ENCODE measurements around the gene TACC3.

The TACC3 gene

DNA sequence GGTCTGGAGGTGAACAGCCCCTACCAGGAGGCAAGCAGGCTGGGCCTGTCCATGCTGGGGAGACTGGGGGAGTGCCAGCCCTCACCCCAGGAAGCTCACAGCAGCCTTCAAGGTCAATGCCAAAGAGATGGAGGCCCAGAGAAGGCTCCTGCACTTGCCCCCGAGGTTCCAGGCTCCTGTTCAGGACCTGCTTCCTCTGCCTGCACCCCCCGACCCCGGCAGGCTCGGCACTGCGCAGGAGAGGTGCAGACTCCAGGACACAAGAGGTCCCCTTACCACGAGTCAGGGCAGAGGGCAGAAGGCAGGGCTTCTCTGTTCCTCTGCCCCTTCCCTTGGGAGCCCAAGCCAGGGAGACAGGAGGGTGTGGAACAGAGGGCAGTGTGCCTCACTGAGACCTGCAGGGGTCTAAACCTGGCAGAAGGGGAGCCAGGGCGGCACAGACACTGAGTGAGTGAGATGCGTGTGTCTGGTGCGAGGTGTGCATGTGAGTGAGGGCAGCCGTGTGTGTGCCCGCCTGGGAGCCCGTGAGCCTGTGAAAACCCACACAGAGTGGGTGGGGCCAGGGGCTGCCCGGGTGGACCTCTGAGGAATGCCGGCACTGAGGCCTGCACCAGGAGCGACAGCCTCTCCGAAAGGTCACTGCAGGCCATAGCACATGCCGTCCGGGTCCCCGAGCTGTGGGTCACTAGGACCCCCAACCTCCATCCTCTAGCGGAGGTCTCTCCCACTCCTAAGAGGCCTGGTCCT is 41.1 kb downstream of the TACC3 start:
- no peak for DNase-seq

DNA sequence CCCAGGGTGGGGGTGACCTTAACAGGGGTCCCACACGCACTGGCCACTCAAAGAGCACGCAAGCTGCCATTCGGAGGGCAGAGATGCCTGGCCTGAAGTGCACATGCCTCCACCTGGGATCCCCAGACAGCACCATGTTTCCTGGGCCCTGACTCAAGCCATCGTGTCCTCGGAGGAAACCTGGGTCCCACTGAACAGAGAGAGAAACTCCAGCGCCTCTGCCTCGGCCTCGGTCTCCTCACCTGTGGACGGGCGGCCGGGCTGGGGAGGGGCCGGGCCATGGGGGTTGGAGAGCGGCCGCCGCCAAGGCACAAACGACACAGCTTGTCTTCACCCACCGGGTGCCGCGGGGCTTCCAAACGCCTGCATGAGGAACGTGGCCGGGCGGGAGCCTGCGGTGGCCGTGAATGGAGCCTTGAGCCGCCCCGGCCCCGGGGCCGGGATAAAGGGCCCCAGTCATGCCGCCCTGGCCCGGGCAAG is 41.8 kb downstream of the TACC3 start:
- no peak for DNase-seq

DNA sequence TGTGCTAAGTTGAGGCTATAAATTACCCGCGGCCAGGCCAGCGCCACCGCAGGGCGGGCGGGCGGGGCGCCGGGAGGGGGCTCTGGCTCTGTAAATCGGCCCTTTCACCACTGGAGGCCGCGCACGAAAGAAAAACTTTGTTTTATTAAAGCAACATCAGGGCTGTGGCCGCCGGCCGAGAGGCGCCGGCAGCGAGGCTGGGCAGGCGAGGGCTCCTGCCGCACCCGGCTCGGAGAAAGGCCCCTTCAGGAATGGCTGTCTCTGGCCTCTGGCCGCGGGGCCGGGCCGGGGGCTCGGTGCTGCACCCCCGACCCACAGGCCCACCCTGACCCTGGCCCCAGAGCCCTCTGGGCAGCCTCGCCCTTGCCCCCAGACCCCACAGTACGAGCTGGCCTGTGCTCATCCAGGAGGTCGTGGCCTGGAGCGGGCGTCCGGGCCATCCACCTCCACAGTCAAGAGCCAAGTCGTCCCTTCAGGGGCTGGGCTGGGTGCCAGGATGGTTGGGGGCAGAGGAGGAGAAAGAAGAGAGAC is 42.3 kb downstream of the TACC3 start:
- no peak for DNase-seq

DNA sequence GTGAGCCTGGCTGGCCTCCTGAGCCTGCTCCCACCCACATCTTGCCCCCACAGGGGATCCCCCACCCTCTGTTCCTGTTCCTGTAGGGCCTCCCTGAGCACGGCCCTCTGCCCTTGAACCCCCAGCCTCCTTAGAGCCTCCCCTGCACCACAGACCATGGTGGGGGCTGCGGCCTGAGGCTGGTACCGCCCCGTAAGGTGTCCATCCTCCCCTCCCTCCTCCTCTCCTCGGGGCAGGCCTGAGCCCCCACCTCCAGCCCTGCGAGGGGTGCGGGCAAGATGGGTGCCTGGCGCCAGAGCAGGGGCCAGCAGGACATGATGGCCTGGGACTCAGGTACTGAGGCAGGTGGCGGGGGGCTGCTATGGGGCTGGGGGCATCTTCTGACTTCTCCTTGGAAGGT is 43.3 kb downstream of the TACC3 start:
- no peak for DNase-seq

DNA sequence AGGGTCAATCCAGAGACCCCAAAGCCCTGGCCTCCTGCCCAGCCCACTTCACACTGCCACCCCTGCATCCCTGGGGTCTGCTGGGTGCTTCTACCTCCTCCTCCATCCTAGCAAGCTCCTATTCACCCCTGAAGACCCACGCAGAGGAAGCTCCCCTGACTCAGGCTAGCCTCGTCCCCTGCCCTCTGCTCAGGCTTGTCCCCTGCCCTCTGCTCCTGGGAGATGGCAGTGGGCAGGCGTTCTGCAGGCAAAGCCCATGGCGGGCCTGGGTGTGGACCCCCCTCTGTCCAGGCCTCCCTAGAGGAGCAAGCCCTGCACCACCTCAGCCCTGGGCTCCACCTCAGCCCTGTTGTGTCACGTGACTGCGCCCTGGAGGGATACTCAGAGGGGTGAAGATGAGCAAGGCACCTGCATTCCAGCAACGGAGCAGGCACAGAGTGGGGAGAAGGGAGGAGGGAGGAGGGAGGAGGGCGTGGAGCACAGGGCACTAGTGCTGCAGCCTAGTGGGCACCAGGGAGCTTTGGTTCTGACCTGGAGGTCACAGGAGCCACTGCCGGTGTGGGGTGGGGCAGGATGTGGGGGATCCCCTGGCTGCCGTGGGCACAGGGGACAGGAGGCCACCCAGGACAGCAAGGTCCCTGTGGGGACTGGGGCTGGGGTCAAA is 44.2 kb downstream of the TACC3 start:
- no peak for DNase-seq

DNA sequence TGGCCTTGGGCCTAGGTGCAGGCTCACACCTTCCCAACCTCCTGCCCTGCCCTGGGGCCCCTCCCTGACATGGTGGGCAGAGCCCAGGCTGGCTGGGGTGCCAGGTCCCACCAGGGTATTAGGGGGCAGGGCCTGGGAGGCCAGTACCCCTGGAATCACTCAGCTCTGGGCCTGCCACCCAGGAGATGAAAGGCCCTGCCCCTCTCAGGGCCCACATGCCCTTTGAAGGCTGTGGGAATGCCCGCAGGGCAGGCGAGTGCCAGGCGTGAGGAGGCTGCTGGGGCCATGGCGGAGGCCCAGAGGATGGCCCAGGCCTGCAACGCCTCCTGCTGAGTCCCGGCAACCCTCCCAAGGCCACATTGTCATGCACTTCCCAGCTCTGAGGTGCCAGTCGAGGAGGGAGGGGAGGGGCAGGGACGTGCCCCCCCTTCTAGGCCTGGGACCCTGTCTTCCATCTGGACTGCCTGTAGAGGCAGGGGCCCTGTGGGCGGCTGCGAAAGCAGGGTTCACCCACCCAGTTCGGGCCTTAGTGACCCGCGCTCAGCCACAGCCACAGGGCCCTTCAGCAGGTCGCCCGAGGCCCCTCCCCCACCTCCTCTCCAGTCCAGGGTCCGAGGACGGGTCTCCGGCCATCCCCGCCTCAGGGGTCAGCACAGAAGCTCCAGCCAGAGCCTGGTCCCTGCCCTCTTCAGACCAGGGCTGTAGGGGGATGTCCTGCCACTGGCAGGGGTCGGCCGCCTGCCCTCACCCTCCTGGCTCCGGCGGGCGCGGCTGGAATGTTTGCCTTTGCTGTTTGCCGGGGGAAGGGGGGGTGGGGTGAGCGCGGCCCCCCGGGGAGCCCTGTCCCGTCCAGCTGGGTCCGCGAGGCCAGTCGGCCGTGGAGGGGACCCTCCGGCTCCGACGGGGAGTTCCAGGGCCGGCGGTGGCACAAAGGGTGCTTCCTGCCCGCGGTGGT is 45.1 kb downstream of the TACC3 start:
- DNase-seq = no peak

DNA sequence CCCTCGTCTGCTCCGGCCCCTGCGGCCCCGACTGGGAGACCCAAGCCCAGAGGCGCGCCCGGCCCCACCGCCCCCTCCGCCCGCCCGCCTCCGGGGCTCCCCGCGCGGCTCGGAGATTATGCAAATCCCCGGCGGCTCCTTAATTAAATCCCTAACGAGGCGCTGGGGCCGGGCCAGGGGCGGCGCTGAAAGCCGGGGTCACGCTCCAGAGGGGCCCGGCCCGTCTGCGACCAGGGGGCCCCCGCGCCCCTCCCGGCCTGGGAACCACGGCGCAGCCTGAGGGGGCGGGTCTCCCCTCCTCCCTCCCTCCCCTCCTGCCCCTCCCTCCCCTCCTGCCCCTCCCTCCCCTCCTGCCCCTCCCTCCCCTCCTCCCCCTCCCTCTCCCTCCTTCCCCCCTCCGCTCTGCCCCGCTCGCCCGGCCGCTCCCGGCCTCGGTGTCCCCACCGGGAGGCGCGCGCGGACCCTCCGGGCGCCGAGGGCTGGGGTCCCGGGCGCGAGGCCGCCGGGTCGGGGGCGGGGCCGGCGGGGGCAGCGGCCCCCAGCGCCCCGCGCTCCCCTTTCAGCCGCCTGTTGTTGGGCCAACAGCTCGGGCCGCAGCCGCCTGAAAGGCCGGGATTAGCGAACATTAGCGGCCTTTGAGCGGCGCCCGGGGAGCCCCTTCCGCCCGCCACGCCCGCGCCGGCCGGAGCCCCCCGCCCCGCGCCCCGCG is 45.9 kb downstream of the TACC3 start:
- no peak for DNase-seq

DNA sequence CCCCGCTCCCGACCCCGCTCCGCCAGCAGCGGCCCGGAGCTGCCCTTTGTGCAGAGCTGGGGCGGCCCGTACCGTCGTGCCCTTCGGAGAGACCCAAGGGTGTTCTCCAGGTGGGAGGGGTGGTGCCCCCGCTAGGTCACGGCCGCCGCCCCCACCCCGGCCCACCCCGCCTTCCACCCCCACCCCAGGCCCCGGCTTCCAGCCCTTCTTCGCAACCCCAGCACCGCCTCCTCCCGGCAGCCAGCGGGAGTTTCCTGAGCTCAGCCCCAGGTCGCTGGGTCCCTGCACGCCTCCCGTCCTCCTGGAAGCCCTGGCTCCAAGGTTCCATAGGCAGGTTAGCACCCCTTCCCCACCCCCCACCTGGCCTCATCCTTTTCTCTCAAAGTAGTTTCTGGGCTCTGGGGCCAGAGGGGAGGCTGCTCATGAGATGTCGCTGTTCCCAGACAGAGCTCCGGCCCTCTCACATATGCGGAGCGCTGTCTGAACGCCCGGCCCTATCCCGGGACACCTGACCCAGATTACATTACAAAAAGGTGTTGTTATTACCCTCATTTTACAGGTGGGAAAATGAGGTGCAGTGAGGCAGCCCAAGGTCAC is 46.5 kb downstream of the TACC3 start:
- no peak for DNase-seq

DNA sequence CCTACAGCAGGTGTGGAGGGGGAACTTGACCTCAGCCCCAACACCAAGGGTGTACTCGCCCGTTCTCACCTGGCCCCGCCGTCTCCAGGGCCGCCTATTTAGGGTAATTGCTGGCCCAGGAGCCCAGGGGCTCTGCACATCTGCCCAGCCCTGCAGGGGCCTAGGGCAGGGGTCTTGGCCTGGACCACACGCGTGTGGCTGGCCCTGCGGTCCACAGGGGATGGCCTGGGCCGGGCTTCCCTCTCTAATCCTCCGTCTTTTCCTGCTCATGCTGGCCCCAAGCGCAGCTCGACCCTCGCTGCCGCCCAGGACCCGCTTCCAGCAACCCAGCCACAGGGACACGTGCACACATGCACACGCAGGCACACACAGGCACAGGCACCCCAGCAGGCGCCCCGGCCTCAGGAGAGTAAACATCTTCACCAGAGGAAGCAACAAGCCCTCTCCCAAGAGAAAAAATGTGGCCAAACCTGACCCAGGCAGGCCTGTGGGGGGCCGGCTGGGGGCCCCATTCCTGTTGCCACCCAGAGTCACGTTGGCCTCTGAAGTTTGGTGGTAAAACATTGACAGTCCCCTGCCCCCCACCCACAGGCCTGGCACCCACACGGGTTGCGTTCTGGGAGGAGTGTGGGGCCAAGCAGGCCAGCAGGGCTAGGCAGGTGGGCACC is 47.2 kb downstream of the TACC3 start:
- no peak for DNase-seq

DNA sequence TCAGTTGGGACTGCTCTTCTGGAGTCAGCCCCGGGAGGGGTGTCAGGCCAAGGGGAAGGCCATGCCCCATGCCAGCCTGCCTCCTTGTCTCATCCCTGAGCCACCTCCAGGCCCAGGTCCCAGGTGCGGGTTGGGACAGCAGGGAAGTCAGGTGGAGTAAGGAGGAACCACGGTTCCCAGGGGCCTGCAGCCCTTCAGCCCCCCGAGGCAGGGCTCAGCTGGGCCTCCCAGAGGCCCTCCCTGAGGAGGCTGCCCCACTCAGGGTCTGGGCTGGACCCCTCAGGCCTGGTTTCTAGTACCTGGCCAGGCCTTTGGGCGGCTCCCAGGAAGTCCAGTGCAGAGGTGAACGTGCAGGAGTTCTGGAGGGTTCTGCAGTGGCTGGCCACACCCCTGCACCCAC is 48.4 kb downstream of the TACC3 start:
- no peak for DNase-seq

DNA sequence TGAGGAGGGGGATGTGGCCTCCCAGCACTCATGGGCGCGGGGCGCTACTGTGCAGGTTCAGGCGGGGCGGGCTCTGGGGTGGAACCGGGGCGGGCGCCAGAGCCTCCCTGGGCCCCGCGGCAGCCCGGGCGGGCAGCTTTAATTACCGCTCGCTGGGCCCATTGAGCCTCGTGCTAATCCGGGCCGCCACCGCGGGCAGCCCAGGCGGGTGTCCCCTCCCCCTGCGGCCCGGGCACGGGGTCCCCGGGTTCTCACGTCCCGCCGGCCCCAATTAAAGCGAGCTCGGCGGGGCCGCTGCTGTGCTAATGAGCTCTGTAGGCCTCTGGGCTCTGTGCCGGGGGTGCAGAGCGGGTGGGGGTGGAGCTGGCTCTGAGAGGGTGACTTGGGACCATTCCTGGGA is 48.9 kb downstream of the TACC3 start:
- no peak for DNase-seq

DNA sequence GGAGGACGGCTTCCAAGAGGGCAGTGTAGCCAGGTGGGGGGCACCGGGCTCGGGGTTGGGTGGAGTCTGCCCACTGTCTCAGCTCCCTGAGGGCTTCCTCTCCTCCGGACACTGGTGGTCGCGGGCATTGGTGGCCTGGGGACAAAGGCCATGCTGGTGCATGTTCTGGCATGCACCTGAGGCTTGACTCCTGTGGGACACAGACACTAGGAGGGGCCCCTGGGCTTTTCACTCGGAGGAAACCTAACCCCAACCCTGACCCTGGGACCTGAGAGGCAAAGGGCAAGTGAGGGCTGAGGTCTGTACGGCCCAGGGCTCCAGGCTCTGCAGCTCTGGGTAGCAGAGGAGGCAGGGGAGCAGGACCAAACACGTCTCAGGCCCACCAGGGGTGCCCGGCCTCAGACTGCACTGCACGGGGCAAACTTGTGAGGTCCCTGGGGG is 49.5 kb downstream of the TACC3 start:
- DNase-seq = no peak

DNA sequence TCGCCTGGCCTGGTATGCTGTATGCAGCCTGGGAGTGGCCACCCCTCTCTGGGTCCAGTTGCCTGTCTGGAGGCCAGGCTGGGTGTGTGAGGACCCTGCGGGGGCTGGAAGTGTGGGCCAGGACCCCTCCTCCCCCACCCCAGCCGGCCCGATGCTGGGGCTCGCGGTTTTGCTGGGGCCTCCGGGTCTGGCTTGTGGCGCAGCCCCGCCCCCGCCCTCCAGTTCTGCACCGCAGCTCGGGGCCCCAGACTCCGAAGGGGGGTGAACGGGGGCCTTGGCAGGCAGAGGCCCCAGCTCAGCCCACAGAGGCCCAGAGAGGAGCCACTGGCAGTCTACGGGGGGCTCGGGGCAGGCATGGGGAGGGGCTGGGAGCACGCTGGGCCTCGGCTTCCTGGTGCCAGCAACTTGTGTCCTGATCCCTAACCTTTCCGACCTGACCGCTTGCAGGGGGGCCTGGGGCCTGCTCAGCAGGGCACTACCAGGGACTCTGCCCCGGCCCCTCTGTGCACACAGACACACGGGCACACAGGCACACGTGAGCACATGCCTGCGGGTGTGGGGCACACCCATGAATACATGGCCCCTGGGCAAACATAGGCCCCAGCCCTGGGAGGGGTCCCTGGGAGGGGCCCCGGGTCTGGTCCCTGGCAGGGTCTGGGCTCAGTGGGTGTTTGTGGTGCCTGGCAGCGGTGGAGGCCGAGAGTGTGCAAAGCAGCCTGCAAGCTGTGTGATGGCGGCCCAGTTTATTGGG is 50.4 kb downstream of the TACC3 start:
- no peak for DNase-seq

DNA sequence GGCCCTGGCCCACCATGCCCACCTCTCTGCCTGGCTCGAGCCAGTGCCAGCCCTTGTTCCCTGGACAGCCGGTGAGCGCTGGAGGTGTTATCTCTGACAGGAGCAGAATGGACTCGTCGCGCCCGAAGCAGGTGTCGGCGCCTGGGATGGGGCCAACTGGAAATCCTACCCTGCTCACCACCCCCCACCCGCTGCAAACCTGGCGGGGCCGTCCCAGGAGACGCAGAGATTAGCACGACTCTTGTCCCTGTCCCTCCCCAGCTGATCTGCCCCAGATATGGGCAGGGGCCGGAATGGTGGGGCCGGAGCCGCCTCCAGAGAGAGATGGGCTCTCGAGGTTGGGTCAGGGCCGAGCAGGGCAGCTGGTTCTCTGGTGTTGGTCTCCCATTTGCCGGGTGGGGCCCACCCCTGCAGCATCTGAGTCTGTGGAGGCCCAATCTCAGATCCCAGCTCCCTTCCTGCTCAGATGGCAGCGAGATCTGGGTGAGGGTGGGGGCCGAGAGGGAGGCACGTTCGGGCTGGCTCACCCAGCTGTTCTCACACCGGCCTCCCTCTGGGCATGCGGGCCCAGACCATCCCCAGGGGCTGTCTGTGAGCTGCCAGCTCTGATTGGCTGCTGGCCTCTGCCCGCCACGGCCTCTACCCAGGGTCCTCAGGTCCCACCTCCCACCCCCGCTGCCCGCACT is 51.7 kb downstream of the TACC3 start:
- no peak for DNase-seq

DNA sequence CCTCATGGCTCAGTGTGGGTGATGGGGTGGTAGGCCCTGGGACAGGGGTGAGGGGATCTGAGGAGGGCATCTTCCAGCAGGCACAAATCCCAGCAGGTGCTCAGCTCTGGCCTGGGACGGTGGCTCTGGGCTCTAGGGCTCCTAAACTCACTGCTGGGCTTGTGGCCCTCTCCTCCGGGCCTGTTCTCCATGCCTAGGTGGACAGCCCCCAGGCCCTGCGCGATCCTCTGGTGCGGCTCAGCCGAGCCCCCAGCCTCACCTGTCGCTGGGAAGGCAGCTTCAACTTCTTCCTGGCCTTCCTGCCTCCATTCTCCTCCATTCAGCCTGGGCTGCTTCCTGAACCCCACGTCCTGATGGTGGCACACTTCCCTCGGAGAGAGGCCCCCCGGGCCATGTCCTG is 52.4 kb downstream of the TACC3 start:
- no peak for DNase-seq

DNA sequence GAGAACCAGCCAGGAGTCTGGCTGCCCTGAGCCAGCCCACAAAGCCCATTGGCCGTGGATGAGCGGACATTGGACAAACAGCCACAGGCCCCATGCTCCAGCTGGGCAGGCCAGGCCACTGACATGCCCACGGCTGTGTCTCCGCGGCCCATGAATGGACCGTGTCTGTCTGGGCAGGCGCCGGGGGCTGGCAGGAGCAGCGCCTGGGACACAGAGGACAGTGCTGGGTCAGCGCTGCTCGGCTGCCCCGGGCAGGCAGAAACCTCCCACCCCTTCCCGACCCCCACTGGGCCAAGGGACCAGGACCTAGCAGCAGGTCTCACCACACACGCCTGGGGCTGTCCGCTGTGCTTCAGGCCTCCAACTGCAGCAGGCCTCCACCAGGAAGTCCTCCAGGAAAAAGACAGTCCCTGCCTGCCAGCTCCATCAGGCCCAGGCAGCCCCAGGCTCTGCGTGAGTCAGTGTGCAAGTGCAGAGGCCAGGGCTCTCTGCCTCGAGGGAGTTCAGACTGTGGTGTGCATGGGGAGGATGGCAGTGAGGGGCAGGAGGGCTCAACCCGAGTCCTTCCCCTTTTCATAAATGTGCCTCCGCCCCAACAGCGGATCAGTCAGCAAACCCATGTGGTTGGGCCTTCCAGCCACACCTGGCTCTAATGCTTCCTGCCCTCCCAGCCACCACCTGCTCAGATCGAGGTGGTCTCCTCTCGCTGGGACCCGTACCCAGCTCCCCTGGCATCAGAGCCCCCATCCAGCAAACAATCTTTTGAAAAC is 54.6 kb downstream of the TACC3 start:
- no peak for DNase-seq

DNA sequence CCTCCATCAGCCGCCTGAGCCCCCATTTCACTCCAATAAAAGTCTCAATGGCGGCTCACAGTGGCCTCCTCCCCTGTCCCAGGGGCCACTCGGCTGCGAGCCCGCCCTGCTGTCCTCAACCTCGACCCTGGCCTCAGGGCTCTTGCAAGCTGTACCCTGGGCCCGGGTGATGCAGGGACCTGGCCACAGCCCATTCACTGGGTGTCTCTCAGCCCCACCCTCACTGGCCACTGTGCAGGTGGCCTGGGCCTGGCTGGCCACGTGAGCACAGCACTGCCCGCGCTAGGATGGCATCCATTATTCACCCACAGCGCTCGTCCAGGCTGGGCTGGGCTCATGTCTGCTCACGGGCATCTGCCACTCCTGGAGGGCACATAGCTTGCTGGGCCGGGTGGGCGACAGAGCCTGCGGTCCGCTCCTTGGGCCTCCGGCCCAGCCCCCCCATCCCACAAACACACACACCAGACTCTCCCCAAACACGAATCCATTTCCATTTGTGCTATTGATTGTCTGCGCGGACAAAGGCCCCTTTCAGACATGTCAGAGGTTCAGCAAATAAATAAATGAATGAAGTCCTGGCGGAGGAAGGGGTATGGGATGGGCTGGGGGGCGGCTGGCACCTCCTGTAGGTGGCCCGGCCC is 55.3 kb downstream of the TACC3 start:
- no peak for DNase-seq

DNA sequence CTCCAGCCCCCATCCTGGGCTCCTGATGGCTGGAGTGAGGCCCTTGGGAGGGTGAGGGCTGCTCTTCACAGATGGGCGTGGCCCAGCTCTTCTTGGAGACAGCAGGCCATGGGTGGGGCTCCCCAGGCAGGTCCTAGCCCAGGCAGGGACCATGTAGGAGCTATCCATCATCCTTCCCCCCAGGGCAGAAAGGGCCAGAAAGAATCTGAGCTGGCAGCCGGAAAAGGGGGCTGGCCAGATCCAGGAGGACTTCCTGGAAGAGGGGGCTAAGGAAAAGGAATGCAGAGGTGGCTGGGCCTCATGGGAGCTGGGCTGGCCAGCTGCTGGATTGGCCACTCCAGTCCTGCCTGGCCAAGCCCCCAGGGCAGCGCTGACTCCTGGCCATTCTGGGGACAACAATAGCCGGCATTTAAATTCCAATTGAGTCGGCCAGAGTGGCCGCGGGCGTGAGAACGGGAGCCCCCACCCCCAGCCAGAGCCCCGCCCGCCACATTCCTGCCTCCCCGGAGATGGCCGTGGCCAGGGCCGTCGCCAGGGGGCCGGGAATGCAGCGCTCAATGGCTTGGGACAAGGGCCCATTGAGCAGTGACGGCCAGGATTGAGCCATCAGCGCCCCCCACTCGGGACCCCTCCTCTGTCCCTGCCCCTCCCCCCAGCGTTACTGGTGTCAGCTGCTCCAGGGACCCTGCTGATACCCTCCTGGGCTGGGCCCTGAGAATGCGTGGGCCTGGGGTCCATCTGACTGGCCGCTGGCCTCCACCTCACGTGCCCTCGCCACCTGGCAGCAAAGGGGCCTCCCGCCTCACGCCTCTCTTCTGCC is 56.7 kb downstream of the TACC3 start:
- no peak for DNase-seq
